NCI-H460 (cell line): ENCODE results near the gene MEGF11. TPM values are rescaled to one million over a fixed set of nuclear protein-coding genes. Genes with fewer than 3 reads are reported as not detected.

ENCODE experiments used
- DNase-seq: peaks from one replicate; pipeline ENCODE4 v3.0.0-alpha.2; 2016; ENCODE audit warnings: low read depth; ENCODE audit errors: extremely low read depth
- total RNA-seq: library from RNA; depleted of rRNA; stranded (reverse); fragments of >200 nt; shearing (Covaris generic); gene quantifications from 2 replicates; pipeline ENCODE4 v1.2.3, GENCODE V29; 2014

Gene MEGF11
- total RNA-seq, 1 experiment from 2014 or later, result 0.40 TPM

GRCh38 chr15:65914981-65915925 is 338.3 kb downstream of the MEGF11 start:
- DNase-seq, result no peak

- DNase-seq, result no peak
Observed at GRCh38 chr15:65914386-65914785, 339.2 kb downstream of the MEGF11 start.

- DNase-seq, result no peak
Observed at GRCh38 chr15:65913631-65914199, 339.8 kb downstream of the MEGF11 start.

GRCh38 chr15:65912235-65912634 is 341.3 kb downstream of the MEGF11 start:
- no peak for DNase-seq

- no peak for DNase-seq
Observed at GRCh38 chr15:65910341-65910740, 343.2 kb downstream of the MEGF11 start.

GRCh38 chr15:65909831-65910230 is 343.7 kb downstream of the MEGF11 start:
- no peak for DNase-seq

GRCh38 chr15:65908876-65909275 is 344.7 kb downstream of the MEGF11 start:
- DNase-seq, result no peak

- DNase-seq, result no peak
Observed at GRCh38 chr15:65907661-65908060, 345.9 kb downstream of the MEGF11 start.

GRCh38 chr15:65906396-65906795 is 347.2 kb downstream of the MEGF11 start:
- DNase-seq, result no peak

GRCh38 chr15:65904301-65904700 is 349.2 kb downstream of the MEGF11 start:
- no peak for DNase-seq

- no peak for DNase-seq
Observed at GRCh38 chr15:65903296-65904073, 350.1 kb downstream of the MEGF11 start.

- no peak for DNase-seq
Observed at GRCh38 chr15:65902373-65902772, 351.2 kb downstream of the MEGF11 start.

GRCh38 chr15:65901836-65902235 is 351.7 kb downstream of the MEGF11 start:
- DNase-seq, result no peak

- no peak for DNase-seq
Observed at GRCh38 chr15:65901336-65901735, 352.2 kb downstream of the MEGF11 start.

- DNase-seq, result no peak
Observed at GRCh38 chr15:65900488-65900887, 353.1 kb downstream of the MEGF11 start.

GRCh38 chr15:65896236-65896635 is 357.3 kb downstream of the MEGF11 start:
- no peak for DNase-seq

GRCh38 chr15:65893060-65893459 is 360.5 kb downstream of the MEGF11 start:
- no peak for DNase-seq

- no peak for DNase-seq
Observed at GRCh38 chr15:65888981-65889380, 364.6 kb downstream of the MEGF11 start.

GRCh38 chr15:65887565-65887964 is 366.0 kb downstream of the MEGF11 start:
- DNase-seq, result no peak

- DNase-seq, result no peak
Observed at GRCh38 chr15:65885668-65886218, 367.8 kb downstream of the MEGF11 start.

GRCh38 chr15:65884511-65884910 is 369.0 kb downstream of the MEGF11 start:
- no peak for DNase-seq
